ENCODE results near the gene UTS2B.

Gene UTS2B

DNA sequence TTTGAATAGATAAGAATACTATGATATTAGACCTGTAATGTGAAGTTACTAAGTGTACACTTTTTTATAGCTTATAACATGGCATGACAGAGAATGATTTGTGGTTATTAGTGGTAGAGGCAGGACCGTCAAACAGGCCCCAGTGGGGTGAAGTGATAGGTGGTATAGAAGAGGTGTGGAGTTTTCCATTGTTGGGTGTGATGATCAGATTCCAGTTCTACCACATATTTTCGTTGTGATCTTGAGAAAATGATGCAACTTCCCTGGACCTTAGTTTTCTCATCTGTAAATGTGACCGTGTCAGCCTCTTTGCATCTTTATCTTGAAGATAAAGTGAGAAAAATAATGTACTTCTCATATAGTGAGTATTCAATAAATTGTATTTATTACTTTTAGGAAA lies 30.3 kb upstream of the UTS2B start:
- TF ChIP-seq, protein P1, sequence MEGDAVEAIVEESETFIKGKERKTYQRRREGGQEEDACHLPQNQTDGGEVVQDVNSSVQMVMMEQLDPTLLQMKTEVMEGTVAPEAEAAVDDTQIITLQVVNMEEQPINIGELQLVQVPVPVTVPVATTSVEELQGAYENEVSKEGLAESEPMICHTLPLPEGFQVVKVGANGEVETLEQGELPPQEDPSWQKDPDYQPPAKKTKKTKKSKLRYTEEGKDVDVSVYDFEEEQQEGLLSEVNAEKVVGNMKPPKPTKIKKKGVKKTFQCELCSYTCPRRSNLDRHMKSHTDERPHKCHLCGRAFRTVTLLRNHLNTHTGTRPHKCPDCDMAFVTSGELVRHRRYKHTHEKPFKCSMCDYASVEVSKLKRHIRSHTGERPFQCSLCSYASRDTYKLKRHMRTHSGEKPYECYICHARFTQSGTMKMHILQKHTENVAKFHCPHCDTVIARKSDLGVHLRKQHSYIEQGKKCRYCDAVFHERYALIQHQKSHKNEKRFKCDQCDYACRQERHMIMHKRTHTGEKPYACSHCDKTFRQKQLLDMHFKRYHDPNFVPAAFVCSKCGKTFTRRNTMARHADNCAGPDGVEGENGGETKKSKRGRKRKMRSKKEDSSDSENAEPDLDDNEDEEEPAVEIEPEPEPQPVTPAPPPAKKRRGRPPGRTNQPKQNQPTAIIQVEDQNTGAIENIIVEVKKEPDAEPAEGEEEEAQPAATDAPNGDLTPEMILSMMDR (conservative IDR thresholded peaks at IDR 0.05) = no peak
- no peak overlapping the region for H3K27ac ChIP-seq

DNA sequence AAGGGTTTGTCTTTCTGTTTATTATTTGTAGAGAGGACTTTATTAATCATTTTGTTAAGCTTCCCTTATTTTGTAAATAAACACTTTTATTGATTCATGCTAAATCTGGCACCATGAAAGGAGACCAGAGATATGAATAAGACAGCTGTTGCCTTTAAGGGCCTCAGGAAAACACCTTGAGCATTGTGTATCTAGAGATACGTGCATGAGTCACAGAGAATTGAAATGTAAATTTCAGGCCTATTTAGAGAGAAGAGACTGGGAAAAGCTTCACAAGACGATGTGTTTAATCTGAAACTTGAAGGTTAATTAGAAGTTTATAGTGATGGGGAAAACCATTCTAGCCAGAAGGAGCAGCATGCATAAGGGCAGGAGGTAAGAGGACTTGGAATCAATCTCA lies 28.6 kb upstream of the UTS2B start:
- TF ChIP-seq, protein P1 (conservative IDR thresholded peaks at IDR 0.05) = no peak
- H3K27ac ChIP-seq = no peak overlapping the region

DNA sequence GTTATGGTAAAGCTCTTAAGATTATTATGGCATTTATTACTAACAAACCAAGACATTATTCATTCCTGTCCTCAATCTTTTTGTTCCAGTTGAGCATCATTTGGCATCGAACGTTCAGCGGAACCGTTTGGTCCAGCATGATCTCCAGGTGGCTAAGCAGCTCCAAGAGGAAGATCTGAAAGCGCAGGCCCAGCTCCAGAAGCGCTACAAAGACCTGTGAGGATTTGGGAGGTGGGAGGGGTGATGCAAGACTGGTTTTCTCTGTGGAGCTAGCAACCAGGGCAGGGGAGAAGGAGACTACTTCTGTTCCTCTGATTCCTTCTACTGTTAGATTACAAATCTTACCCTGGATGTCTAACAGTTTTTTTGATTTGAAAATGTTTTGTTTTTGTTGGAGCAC lies 27.6 kb upstream of the UTS2B start:
- H3K27ac ChIP-seq = no peak overlapping the region

DNA sequence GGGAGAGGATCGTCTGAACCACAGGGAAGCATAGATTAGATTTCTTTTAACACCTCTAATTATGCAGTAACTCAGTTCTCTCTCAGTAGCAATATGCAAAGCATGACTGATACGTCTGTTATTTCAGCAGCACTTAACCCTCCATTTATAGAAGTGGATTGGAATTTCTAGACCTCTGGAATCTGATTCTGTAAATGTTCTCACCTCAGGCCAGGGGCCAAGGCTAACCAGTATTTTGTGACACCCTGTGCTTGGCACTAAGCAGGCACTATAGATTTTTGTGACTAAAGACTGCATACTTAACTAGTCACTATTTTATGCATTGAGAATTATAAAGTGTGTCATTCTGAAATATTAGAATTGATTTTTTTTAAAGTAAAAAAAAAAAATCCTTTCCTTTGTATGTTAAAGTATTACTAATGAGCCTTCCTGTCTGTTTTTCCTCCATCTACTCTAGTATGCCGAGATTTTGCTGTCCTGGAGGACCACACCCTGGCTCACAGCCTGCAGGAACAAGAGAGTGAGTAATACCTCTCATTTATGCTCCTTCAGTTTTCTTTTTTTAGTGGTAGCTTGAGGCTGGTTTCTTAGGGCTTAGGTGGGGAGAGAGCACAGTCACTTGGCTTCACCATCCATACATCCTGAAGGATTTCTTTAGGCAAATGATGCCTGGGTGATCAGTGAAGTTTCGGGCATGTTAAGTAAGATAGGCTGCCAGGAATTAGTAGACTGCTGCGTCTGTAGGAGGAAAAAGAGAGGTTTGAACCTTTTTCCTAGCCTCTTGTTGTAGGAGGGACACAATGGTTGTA lies 26.5 kb upstream of the UTS2B start:
- H3K27ac ChIP-seq = no peak overlapping the region

More for the DNA sequence above, 27.6 kb upstream of the UTS2B start:
- TF ChIP-seq, protein P1 (conservative IDR thresholded peaks at IDR 0.05) = no peak

DNA sequence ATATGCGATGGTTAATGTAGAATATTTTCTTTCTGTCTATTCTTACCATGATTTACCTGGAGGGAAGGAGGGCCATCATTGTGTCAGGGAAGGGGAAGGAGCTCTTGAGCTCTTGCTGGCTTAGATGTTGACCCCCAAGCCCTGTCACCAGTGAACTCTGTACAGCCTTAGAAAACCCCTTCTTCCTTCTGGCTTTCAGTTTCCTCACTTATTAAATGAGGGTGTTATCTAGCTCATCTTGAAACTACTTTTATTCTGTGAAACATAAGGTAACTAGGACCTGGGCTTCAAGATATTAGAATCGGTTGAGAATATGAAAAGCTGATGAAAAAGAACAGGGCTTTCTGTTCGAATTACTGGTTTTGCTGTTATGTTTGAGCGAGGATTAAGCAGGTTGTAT lies 25.1 kb upstream of the UTS2B start:
- H3K27ac ChIP-seq = no peak overlapping the region

More for the DNA sequence above, 26.5 kb upstream of the UTS2B start:
- TF ChIP-seq, protein P1 (conservative IDR thresholded peaks at IDR 0.05) = no peak

DNA sequence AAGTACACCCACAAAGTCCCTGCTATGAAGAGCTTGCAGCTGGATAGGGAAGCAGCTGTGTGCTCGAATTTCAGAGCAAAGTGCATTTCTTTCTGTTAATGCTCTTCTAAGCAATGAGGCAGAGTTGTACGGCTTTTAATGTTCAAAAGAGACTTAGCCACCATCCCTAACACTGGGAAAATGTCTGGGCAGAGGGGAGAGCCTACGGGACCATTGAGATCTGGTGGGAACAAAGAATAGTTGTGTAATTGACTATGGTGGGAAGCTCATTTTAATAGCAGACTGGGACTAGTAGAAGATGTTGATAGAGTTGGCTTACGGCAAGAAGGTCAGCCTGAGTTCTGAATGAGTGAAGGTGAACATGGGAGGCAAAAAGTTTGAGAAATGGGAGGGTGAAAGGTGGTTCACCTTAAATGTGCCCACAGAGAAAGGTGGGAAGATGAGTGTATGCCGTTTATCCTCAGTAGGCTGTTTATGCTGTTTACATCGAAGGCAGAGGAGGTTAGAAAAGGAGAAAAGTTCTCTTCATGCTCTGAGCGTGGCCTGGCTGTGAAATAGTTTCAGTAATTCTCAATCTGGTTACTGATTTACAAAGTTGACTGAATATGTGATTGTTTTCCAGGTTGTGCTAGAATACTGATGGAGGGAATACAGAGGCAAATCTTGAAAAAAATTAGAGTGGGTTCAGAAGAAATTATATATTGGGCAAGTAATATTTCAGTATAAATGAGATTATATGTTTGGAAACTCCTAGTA lies 22.9 kb upstream of the UTS2B start:
- TF ChIP-seq, protein P1 (conservative IDR thresholded peaks at IDR 0.05) = no peak

More for the DNA sequence above, 25.1 kb upstream of the UTS2B start:
- TF ChIP-seq, protein P1 (conservative IDR thresholded peaks at IDR 0.05) = no peak

DNA sequence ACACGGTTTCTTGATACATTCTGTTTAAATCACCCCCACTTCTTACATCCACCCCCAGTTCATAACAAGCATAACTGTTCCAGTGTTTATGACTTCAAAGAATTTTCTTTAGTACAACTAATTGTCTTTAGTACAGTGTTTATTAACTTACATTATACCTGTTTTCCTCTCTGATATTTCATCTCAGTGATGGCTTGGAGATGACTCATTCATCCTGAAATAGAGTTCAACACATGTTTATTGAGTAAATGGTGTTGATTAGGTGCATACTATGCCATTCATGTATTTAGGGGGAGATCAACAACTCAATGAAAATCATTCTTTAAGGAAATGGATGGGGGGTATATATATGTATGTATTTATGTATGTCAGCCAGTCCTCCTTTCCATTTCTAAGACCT lies 21.7 kb upstream of the UTS2B start:
- no peak overlapping the region for H3K27ac ChIP-seq
- TF ChIP-seq, protein P1 (conservative IDR thresholded peaks at IDR 0.05) = no peak

More for the DNA sequence above, 22.9 kb upstream of the UTS2B start:
- H3K27ac ChIP-seq = no peak overlapping the region

Data from VCaP (cell line).